GM12878 (cell line): ENCODE data around the gene RHEX. TPM values are rescaled to one million over a fixed set of nuclear protein-coding genes. Genes with fewer than 3 reads are reported as not detected.
A peak's percentile ranks its signal among the peaks of the same experiment; 100 is the strongest.

Experiments used
- ATAC-seq: fragments of 200-7000 bp; cut with Tn5 transposase; 3 replicates; pipeline ENCODE4 v1.9.1; 2020; ENCODE audit warnings: mild to moderate bottlenecking, moderate library complexity
- BruUV-seq: library from RNA; stranded (reverse); fragments of 400-500 nt; replicated peaks from 2 replicates; lab custom pipeline; 2021; lab: Mats Ljungman, UMichigan
- CTCF ChIA-PET: fragments of 300-600 bp; sonication (Branson Sonifier 250); formaldehyde crosslinking; extraction: SDS; loops from one replicate; lab custom pipeline; 2021; ENCODE audit warnings: inconsistent platforms; lab: Yijun Ruan, JAX
- POLR2A ChIA-PET: fragments of 350-600 bp; formaldehyde crosslinking; extraction: SDS; loops from one replicate; lab custom pipeline; 2021; ENCODE audit warnings: inconsistent platforms; lab: Charles Lee
- RAD21 ChIA-PET: fragments of 300-600 bp; sonication (Branson Sonifier 250); formaldehyde crosslinking; loops from one replicate; lab custom pipeline; 2023; ENCODE audit warnings: antibody characterized with exemption; ENCODE audit not compliant: unreplicated experiment; lab: Charles Lee
- SMC1A ChIA-PET: fragments of 300-600 bp; sonication (Branson Sonifier 250); formaldehyde crosslinking; loops from one replicate; lab custom pipeline; 2023; ENCODE audit not compliant: unreplicated experiment, uncharacterized antibody; lab: Charles Lee
- DNase-seq: peaks from one replicate; pipeline ENCODE4 v3.0.0-alpha.2; 2011; ENCODE audit warnings: low read depth, low spot score
- FAIRE-seq: peaks from 3 replicates; lab custom pipeline; 2011; peaks lifted over from hg19 to GRCh38; lab: Jason Lieb, UNC
- H2AFZ ChIP-seq: 2 replicates; pipeline ENCODE4 v1.6.0; 2011; ENCODE audit warnings: low read depth, low read length, control low read depth; ENCODE audit not compliant: control insufficient read depth
- H3K27ac ChIP-seq: 2 replicates; pipeline ENCODE4 v1.5.1; 2011; ENCODE audit warnings: control low read depth; ENCODE audit not compliant: control insufficient read depth, insufficient read depth
- H3K27me3 ChIP-seq, 2 experiments: replicated peaks in 1 of 2; 2 replicates each; pipeline versions ENCODE4 v1.6.0 to v1.6.1; 2011; ENCODE audit warnings: low read length in 1 of 2; ENCODE audit not compliant: control insufficient read depth in 2 of 2, insufficient read depth in 2 of 2
- H3K36me3 ChIP-seq, 2 experiments: 2 replicates each; pipeline ENCODE4 v1.5.1; 2011; ENCODE audit warnings: low read length in 1 of 2; ENCODE audit not compliant: control insufficient read depth in 2 of 2, insufficient read depth in 2 of 2
- H3K4me1 ChIP-seq: 2 replicates; pipeline ENCODE4 v1.6.1; 2011; ENCODE audit warnings: mild to moderate bottlenecking, low read length, moderate library complexity, mixed read lengths; ENCODE audit not compliant: control insufficient read depth, insufficient read depth
- H3K4me2 ChIP-seq: 2 replicates; pipeline ENCODE4 v1.6.0; 2011; ENCODE audit warnings: control low read depth; ENCODE audit not compliant: control insufficient read depth, insufficient read depth
- H3K4me3 ChIP-seq: fragments of 200-600 bp; sonication (generic); 2 replicates; pipeline ENCODE4 v1.5.1; 2016
- H3K79me2 ChIP-seq: 2 replicates; pipeline ENCODE4 v1.6.0; 2011; ENCODE audit warnings: low read length; ENCODE audit not compliant: control insufficient read depth, insufficient read depth
- H3K9ac ChIP-seq: 2 replicates; pipeline ENCODE4 v1.8.0; 2011; ENCODE audit warnings: low read length, control low read depth, mixed read lengths; ENCODE audit not compliant: control insufficient read depth, insufficient read depth
- H3K9me3 ChIP-seq: replicated peaks from 3 replicates; pipeline ENCODE4 v1.5.1; 2011; ENCODE audit warnings: mild to moderate bottlenecking, low read length; ENCODE audit not compliant: control insufficient read depth, insufficient read depth
- H4K20me1 ChIP-seq: 2 replicates; pipeline ENCODE4 v1.6.0; 2011; ENCODE audit not compliant: control insufficient read depth, insufficient read depth
- BHLHE40 ChIP-seq, 2 experiments: fragments of 450-650 bp in 1 of 2; IDR thresholded peaks; 2 replicates each; pipeline ENCODE4 v1.6.1; 2011 to 2017; ENCODE audit warnings: low read depth in 2 of 2, borderline replicate concordance in 1 of 2, improper control_type of control experiment in 1 of 2, low read length in 1 of 2, mild to moderate bottlenecking in 1 of 2
- CHD2 ChIP-seq: IDR thresholded peaks from 2 replicates; pipeline ENCODE4 v1.6.1; 2011; ENCODE audit warnings: low read depth, low read length, improper control_type of control experiment, borderline replicate concordance
- HDAC2 ChIP-seq: fragments of 200-600 bp; sonication (generic); IDR thresholded peaks from 2 replicates; pipeline ENCODE4 v1.6.1; 2017
- ZNF24 ChIP-seq: fragments of 450-650 bp; IDR thresholded peaks from 2 replicates; pipeline ENCODE4 v1.6.1; 2017; ENCODE audit warnings: antibody characterized with exemption, mild to moderate bottlenecking
- WGBS: methylation state at CpG from one replicate; pipeline ENCODE4 v1.1.6; 2016; ENCODE audit warnings: low lambda C conversion rate; ENCODE audit not compliant: insufficient replicate concordance, insufficient coverage; ENCODE audit errors: missing lambda C conversion rate; 5-methylcytosine and 5-hydroxymethylcytosine counted together
- in situ Hi-C: fragments of 300-500 bp; cut with MboI; formaldehyde crosslinking; loops from 9 replicates; pipeline ENCODE4 v1.14.3; 2018; ENCODE audit warnings: mixed read lengths
- intact Hi-C: fragments of 100-400 bp; cut with micrococcal nuclease; formaldehyde crosslinking; loops from one replicate; pipeline ENCODE4 v1.14.2; 2022; ENCODE audit not compliant: unreplicated experiment
- polyA plus RNA-seq, 11 experiments: library from polyadenylated mRNA; depleted of rRNA in 4 of 11; unstranded in 6 of 11; stranded (reverse) in 5 of 11; fragments of >200 nt; fragmentation: Nextera tagmentation in 4 of 11; fragmentation: Illumina TruSeq in 1 of 11; extraction: Ambion mirVana in 4 of 11; extraction: Trizol in 1 of 11; gene quantifications; 1 replicate in 1 of 11; 2 replicates in 10 of 11; pipeline versions ENCODE4 v1.2.1 to v1.2.3, GENCODE V29; 2011 to 2016; ENCODE audit warnings: inconsistent platforms in 2 of 11, missing spikeins in 2 of 11, low read depth in 1 of 11
- total RNA-seq, 4 experiments: library from RNA; depleted of rRNA in 3 of 4; stranded (reverse); fragments of >200 nt in 3 of 4; fragmentation: Illumina TruSeq in 1 of 4; extraction: Trizol in 1 of 4; gene quantifications; 2 replicates each; pipeline versions ENCODE4 v1.2.1 to v1.2.3, GENCODE V29; 2013 to 2021

The RHEX gene
- total and polyA plus RNA-seq, 10 of the 15 experiments (the other 5 are each of a cell fraction or from before 2014, with no cell fraction given) = 2.4 to 11.4 (median 5.7) TPM

DNA sequence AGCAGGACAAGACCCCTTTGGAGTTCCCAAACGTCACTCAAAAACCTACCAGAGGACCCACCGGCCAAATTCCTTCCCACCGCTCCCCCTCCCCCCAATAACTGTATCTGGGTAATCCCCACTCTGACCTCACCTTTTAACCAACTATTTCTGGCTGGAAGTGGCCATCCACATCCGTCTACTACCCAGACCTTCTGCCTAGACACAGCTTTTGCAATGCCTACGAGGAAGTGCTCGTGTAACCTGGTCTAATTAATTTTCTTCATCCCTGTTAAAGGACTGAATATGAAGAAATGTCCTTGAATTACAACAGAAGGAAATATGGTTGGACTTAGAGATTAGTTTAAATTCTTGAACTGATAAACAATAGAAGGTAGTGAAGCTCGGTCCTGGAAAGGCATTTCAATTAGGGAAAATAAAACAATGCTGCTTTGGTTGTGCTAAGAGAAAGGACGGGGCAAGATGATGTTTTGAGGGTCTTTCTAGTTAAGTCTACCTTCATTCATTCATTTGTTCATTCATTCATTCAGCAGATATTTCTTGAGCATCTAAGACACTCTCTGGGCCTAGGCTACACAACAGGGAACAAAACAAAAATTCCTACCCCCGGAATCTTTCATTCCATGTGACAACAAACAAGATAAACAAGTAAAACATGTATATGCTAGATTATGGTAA, 45.4 kb downstream of the RHEX start:
- Histone ChIP-seq H3K9me3 (no peaks in the 10 kb centered on the region), H3K4me3 (no peak overlapping the region), H3K9ac (no peak overlapping the region), H2AFZ (no peak overlapping the region), H3K4me1 (no peaks in the 10 kb centered on the region; the same call in 1 of the 2 replicates), H3K27ac (no peak overlapping the region), H3K36me3 (no peaks in the 10 kb centered on the region), H3K4me2 (no peak overlapping the region), H4K20me1 (no peaks in the 10 kb centered on the region), H3K79me2 (no peaks in the 10 kb centered on the region), H3K27me3 (no peaks in the 10 kb centered on the region; a peak in 1 of 4 replicates)
- RAD21 ChIA-PET = interaction anchor here (2.0 kb wide), 1 partner anchor 8 kb away, joined by 7 read pairs; no protein-coding TSS in a partner anchor
- CTCF ChIA-PET = interaction anchor here (0.6 to 5.0 kb wide), 3 partner anchors 8 to 744 kb away, joined by 3 to 33 read pairs (median 6); no protein-coding TSS in a partner anchor
- SMC1A ChIA-PET = interaction anchor here (1.0 to 16.8 kb wide), 3 partner anchors 43 to 68 kb away, joined by 3 to 329 read pairs (median 8); no protein-coding TSS in a partner anchor
- no peak for TF ChIP-seq BHLHE40 (IDR thresholded peaks at IDR 0.05; ENCODE audit: borderline replicate concordance in 1 of 2, low read depth in 2 of 2, low read length in 1 of 2)
- peak; percentile 65 for TF ChIP-seq ZNF24
- no peak for TF ChIP-seq HDAC2
- TF ChIP-seq CHD2 = no peak
- DNase-seq = no peak
- no peak for ATAC-seq
- intact Hi-C loops (no loop called here), in situ Hi-C loops (no loop called here)
- POLR2A ChIA-PET = no interaction called here
- no peak for FAIRE-seq
- BruUV-seq = no TSS peak
- WGBS = 44% methylated on average over 9 of the region's 9 CpGs

DNA sequence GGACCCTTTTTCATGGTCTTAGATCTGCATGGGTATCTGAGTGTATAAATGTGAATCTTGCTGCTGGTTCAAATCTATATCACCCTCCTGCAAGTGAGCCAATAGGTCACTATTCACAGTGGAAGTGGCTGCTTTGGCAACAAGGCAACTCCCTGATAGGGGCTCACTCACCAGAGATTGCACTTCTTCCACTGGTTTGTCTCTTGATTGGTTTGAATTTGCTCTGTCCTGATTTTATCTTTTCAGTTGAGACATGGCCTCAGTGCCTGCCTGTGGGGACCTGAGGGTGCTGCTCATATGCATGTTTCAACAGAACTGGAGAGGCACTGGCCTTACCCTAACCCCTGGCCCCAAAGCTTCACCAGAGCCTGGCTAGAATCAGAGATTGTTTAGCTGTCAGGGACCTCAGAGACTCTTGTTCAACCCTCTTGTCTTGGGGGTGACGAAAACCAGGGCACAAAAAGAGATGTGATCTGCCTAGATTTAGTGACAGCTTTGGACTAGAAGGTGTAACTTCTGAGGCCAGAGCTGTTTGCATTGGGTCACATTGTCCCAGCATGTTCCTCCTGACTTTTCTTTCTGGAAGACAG, 47.3 kb downstream of the RHEX start:
- no peaks in the 10 kb centered on the region for H3K36me3 ChIP-seq
- 29% methylated on average over 1 of the region's 1 CpG for WGBS
- H3K27me3 ChIP-seq = no peaks in the 10 kb centered on the region; a peak in 1 of 4 replicates
- TF ChIP-seq HDAC2 = no peak
- no TSS peak for BruUV-seq
- no peak overlapping the region for H3K4me3 ChIP-seq
- DNase-seq (no peak), ATAC-seq (no peak), FAIRE-seq (no peak)
- no peak overlapping the region for H3K9ac ChIP-seq
- no peak overlapping the region for H3K27ac ChIP-seq
- H3K4me2 ChIP-seq = no peak overlapping the region
- H4K20me1 ChIP-seq = no peaks in the 10 kb centered on the region
- H3K79me2 ChIP-seq = no peaks in the 10 kb centered on the region
- POLR2A ChIA-PET = no interaction called here
- H3K9me3 ChIP-seq = no peaks in the 10 kb centered on the region
- RAD21 ChIA-PET = no interaction called here
- intact Hi-C loops (no loop called here), in situ Hi-C loops (loop anchor here (5.0 kb wide), 1 partner anchor 73 kb away; no protein-coding TSS in a partner anchor)
- H2AFZ ChIP-seq = no peak overlapping the region
- SMC1A ChIA-PET = interaction anchor here (1.1 to 16.8 kb wide), 2 partner anchors 8 to 70 kb away, joined by 3 to 329 read pairs; no protein-coding TSS in a partner anchor
- H3K4me1 ChIP-seq = no peaks in the 10 kb centered on the region; the same call in 1 of the 2 replicates
- CTCF ChIA-PET = interaction anchor here (0.8 to 12.1 kb wide), 5 partner anchors 68 to 182 kb away, joined by 3 to 296 read pairs (median 6); no protein-coding TSS in a partner anchor
